Keratinocyte (primary cell): ENCODE results near the gene URM1. TPM values are rescaled to one million over a fixed set of nuclear protein-coding genes. Genes with fewer than 3 reads are reported as not detected.

Experiments
- DNase-seq: peaks from one replicate; pipeline ENCODE4 v3.0.0-alpha.2; 2011; ENCODE audit warnings: low read depth, missing footprints, low spot score
- FAIRE-seq: peaks from 2 replicates; lab custom pipeline; 2011; peaks lifted over from hg19 to GRCh38; lab: Jason Lieb, UNC
- H2AFZ ChIP-seq: 2 replicates; pipeline ENCODE4 v1.6.0; 2012; ENCODE audit warnings: low read length, control low read depth, inconsistent platforms; ENCODE audit not compliant: control insufficient read depth
- H3K27ac ChIP-seq: 2 replicates; pipeline ENCODE4 v1.5.1; 2011; ENCODE audit warnings: low read length; ENCODE audit not compliant: control insufficient read depth, insufficient read depth
- H3K27me3 ChIP-seq: 3 replicates; pipeline ENCODE4 v1.6.0; 2011; ENCODE audit warnings: low read length; ENCODE audit not compliant: control insufficient read depth, insufficient read depth; ENCODE audit errors: extremely low read depth
- H3K36me3 ChIP-seq, 2 experiments: 2 replicates in 1 of 2; 3 replicates in 1 of 2; pipeline ENCODE4 v1.5.1; 2011; ENCODE audit warnings: low read length in 2 of 2, mild to moderate bottlenecking in 1 of 2; ENCODE audit not compliant: control insufficient read depth in 2 of 2, insufficient read depth in 2 of 2; ENCODE audit errors: extremely low read depth in 1 of 2
- H3K4me1 ChIP-seq: 3 replicates; pipeline ENCODE4 v1.5.1; 2011; ENCODE audit warnings: low read length; ENCODE audit not compliant: control insufficient read depth, insufficient read depth; ENCODE audit errors: extremely low read depth
- H3K4me2 ChIP-seq: 3 replicates; pipeline ENCODE4 v1.6.0; 2011; ENCODE audit warnings: low read depth, low read length; ENCODE audit not compliant: control insufficient read depth, insufficient read depth; ENCODE audit errors: extremely low read depth
- H3K4me3 ChIP-seq, 3 experiments: fragments of 200-600 bp in 1 of 3; sonication (generic) in 1 of 3; 2 replicates in 2 of 3; 3 replicates in 1 of 3; pipeline ENCODE4 v1.5.1; 2011 to 2016; ENCODE audit warnings: low read length in 3 of 3, mild to moderate bottlenecking in 3 of 3, control low read depth in 2 of 3, inconsistent platforms in 1 of 3, low read depth in 1 of 3, mixed read lengths in 1 of 3, mixed run types in 1 of 3, moderate library complexity in 1 of 3; ENCODE audit not compliant: control insufficient read depth in 2 of 3, insufficient read depth in 2 of 3; ENCODE audit errors: extremely low read depth in 1 of 3
- H3K79me2 ChIP-seq: 2 replicates; pipeline ENCODE4 v1.6.0; 2012; ENCODE audit warnings: low read length; ENCODE audit not compliant: control insufficient read depth, insufficient read depth
- H3K9ac ChIP-seq: 3 replicates; pipeline ENCODE4 v1.6.0; 2011; ENCODE audit warnings: low read length; ENCODE audit not compliant: control insufficient read depth, insufficient read depth; ENCODE audit errors: extremely low read depth
- H3K9me1 ChIP-seq: 3 replicates; pipeline ENCODE4 v1.6.0; 2011; ENCODE audit warnings: low read length; ENCODE audit not compliant: control insufficient read depth, insufficient read depth; ENCODE audit errors: extremely low read depth
- H3K9me3 ChIP-seq: 2 replicates; pipeline ENCODE4 v1.5.1; 2012; ENCODE audit warnings: low read depth, low read length; ENCODE audit not compliant: control insufficient read depth
- H4K20me1 ChIP-seq: 3 replicates; pipeline ENCODE4 v1.6.0; 2011; ENCODE audit warnings: low read length; ENCODE audit not compliant: control insufficient read depth, insufficient read depth; ENCODE audit errors: extremely low read depth
- CTCF ChIP-seq, 3 experiments: IDR thresholded peaks in 1 of 3; conservative IDR thresholded peaks in 1 of 3; optimal IDR thresholded peaks in 1 of 3; 2 replicates in 2 of 3; 3 replicates in 1 of 3; pipeline versions ENCODE3 to v1.5.1; 2011; ENCODE audit warnings: low read length in 3 of 3, mild to moderate bottlenecking in 3 of 3, moderate library complexity in 2 of 3, control low read depth in 1 of 3, inconsistent platforms in 1 of 3; ENCODE audit not compliant: insufficient read depth in 2 of 3; ENCODE audit errors: extremely low read depth in 1 of 3
- EZH2 ChIP-seq: IDR thresholded peaks from one replicate; pipeline ENCODE4 v1.6.1; 2012; ENCODE audit warnings: inconsistent platforms, mild to moderate bottlenecking, low read length, moderate library complexity
- dilution Hi-C: fragments of 300-500 bp; cut with MboI; formaldehyde crosslinking; loops from one replicate; pipeline ENCODE4 v1.7.0; 2020; ENCODE audit warnings: low sequenced_read_pairs; ENCODE audit not compliant: extremely low pct_ligation_motif_present
- polyA plus RNA-seq, 5 experiments: library from polyadenylated mRNA; depleted of rRNA in 3 of 5; stranded (reverse) in 3 of 5; stranded (forward) in 1 of 5; unstranded in 1 of 5; fragments of >200 nt; gene quantifications; 1 replicate in 1 of 5; 2 replicates in 3 of 5; 3 replicates in 1 of 5; pipeline versions ENCODE4 v1.2.1 to v1.2.3, GENCODE V29; 2011 to 2012; ENCODE audit warnings: missing spikeins in 2 of 5, low read depth in 1 of 5, low replicate concordance in 1 of 5

The URM1 gene
- polyA plus RNA-seq, 1 donor (not counting 4 experiments of a cell fraction or from before 2014, with no cell fraction given): 29.1 TPM

GRCh38 chr9:128355451-128355850, 15.7 kb upstream of the URM1 start:
- no peak for FAIRE-seq
- H3K79me2 ChIP-seq: no peaks in the 10 kb centered on the region
- no peaks in the 10 kb centered on the region for H3K9me3 ChIP-seq
- no peaks in the 10 kb centered on the region for H3K27me3 ChIP-seq
- no peak overlapping the region for H2AFZ ChIP-seq
- H3K4me2 ChIP-seq: no peak overlapping the region
- dilution Hi-C loops: no loop called here
- peaks cover 25 to 28% of the 10 kb centered on the region in 2 experiments for H3K36me3 ChIP-seq
- H3K4me3 ChIP-seq: no peak overlapping the region
- no peaks in the 10 kb centered on the region for H3K4me1 ChIP-seq
- H3K27ac ChIP-seq: no peak overlapping the region
- no peak overlapping the region for H3K9ac ChIP-seq
- DNase-seq: no peak
- TF ChIP-seq CTCF (optimal IDR thresholded peaks at IDR 0.05 in 1 of 3, IDR thresholded peaks at IDR 0.05 in 1 of 3, conservative IDR thresholded peaks at IDR 0.05 in 1 of 3; ENCODE audit: extremely low read depth in 1 of 3, insufficient read depth in 2 of 3, low read length in 3 of 3) (no peak), EZH2 (no peak)
- H3K9me1 ChIP-seq: no peaks in the 10 kb centered on the region
- no peaks in the 10 kb centered on the region for H4K20me1 ChIP-seq

- Histone ChIP-seq H3K9ac (no peak overlapping the region), H3K4me2 (no peak overlapping the region), H3K4me3 (no peak overlapping the region), H3K9me3 (no peaks in the 10 kb centered on the region), H3K27ac (no peak overlapping the region), H2AFZ (no peak overlapping the region), H4K20me1 (no peaks in the 10 kb centered on the region), H3K27me3 (no peaks in the 10 kb centered on the region), H3K36me3 (peaks cover 15 to 20% of the 10 kb centered on the region in 2 experiments), H3K9me1 (no peaks in the 10 kb centered on the region), H3K4me1 (peaks cover 11% of the 10 kb centered on the region), H3K79me2 (no peaks in the 10 kb centered on the region)
- DNase-seq (no peak), FAIRE-seq (no peak)
- dilution Hi-C loops: no loop called here
- TF ChIP-seq CTCF (optimal IDR thresholded peaks at IDR 0.05 in 1 of 3, IDR thresholded peaks at IDR 0.05 in 1 of 3, conservative IDR thresholded peaks at IDR 0.05 in 1 of 3; ENCODE audit: extremely low read depth in 1 of 3, insufficient read depth in 2 of 3, low read length in 3 of 3): no peak
- TF ChIP-seq EZH2: no peak
These were observed 13.1 kb upstream of the URM1 start for GRCh38 chr9:128358090-128358489.
